Right lobe of liver (tissue), 6 donors: ENCODE measurements around the gene LLGL2. TPM values are rescaled to one million over a fixed set of nuclear protein-coding genes. Genes with fewer than 3 reads are reported as not detected.

ENCODE experiments used
- ATAC-seq, 4 donors: fragments of 200-7000 bp; cut with Tn5 transposase; one replicate each; pipeline ENCODE4 v1.9.1; 2020; ENCODE audit warnings: mild to moderate bottlenecking in 4 of 4, moderate library complexity in 4 of 4
- DNase-seq, 3 donors: peaks; one replicate each; pipeline ENCODE4 v3.0.0-alpha.2; 2020
- H3K27ac ChIP-seq, 3 donors: fragments of 200-600 bp; one replicate each; pipeline ENCODE4 v1.8.0; 2022
- H3K27me3 ChIP-seq, 2 donors: fragments of 200-600 bp; one replicate each; pipeline ENCODE4 v1.8.0; 2022
- H3K36me3 ChIP-seq, 4 donors: fragments of 200-600 bp; sonication (generic) in 1 of 4; one replicate each; pipeline versions ENCODE4 v1.5.1 to v1.8.0; 2017 to 2022; ENCODE audit warnings: control low read depth in 1 of 4
- H3K4me1 ChIP-seq, 4 donors: fragments of 200-600 bp; sonication (generic) in 1 of 4; one replicate each; pipeline versions ENCODE4 v1.5.1 to v1.8.0; 2017 to 2022; ENCODE audit warnings: control low read depth in 1 of 4
- H3K4me3 ChIP-seq, 3 donors: fragments of 200-600 bp; one replicate each; pipeline ENCODE4 v1.8.0; 2022
- H3K9me3 ChIP-seq, 4 donors: fragments of 200-600 bp; sonication (generic) in 1 of 4; one replicate each; pipeline versions ENCODE4 v1.5.1 to v1.8.0; 2017 to 2022; ENCODE audit warnings: control low read depth in 1 of 4
- POLR2A ChIP-seq: fragments of 450-650 bp; IDR thresholded peaks from one replicate; pipeline ENCODE4 v1.6.1; 2017; ENCODE audit warnings: antibody characterized with exemption, mild to moderate bottlenecking
- WGBS: methylation state at CpG from one replicate; pipeline ENCODE4 v1.1.6; 2018; ENCODE audit warnings: low coverage, low lambda C conversion rate; ENCODE audit not compliant: insufficient coverage; ENCODE audit errors: missing lambda C conversion rate; 5-methylcytosine and 5-hydroxymethylcytosine counted together
- intact Hi-C, 2 donors: fragments of 100-400 bp; cut with DNase I; formaldehyde crosslinking; loops; one replicate each; pipeline versions ENCODE4 v1.11.2 to v1.14.1; 2022
- total RNA-seq, 6 experiments: library from RNA; depleted of rRNA in 2 of 6; stranded (reverse); fragments of >200 nt in 2 of 6; fragmentation: NEBNext Ultra II Directional in 3 of 6; extraction: Animal tissue kit (Norgen Biotek cat#: 25700) in 3 of 6; gene quantifications; one replicate each; pipeline versions ENCODE4 v1.1.0 to v1.2.4, GENCODE V29; 2016 to 2023
- TF ChIP-seq, protein P1 (sequence below), 4 donors: fragments of 200-600 bp in 3 of 4; fragments of 450-650 bp in 1 of 4; IDR thresholded peaks; one replicate each; pipeline versions ENCODE4 v1.5.1 to v1.8.0; 2016 to 2022; ENCODE audit warnings: antibody characterized with exemption in 4 of 4, mild to moderate bottlenecking in 2 of 4
- donor health status: DM: no; HTN: yes; CAD: no.
- donor health status: DM: no; HTN: no; CAD: no.
- donor health status: DM: no; HTN: no; CAD: no.
- donor health status: DM: no; HTN: yes; CAD: no.
- donor health status: DM: no; HTN: yes; CAD: no.

LLGL2 gene
- total RNA-seq, 6 experiments from 2014 or later: 32.8 to 71.4 (median 44.6) TPM

DNA sequence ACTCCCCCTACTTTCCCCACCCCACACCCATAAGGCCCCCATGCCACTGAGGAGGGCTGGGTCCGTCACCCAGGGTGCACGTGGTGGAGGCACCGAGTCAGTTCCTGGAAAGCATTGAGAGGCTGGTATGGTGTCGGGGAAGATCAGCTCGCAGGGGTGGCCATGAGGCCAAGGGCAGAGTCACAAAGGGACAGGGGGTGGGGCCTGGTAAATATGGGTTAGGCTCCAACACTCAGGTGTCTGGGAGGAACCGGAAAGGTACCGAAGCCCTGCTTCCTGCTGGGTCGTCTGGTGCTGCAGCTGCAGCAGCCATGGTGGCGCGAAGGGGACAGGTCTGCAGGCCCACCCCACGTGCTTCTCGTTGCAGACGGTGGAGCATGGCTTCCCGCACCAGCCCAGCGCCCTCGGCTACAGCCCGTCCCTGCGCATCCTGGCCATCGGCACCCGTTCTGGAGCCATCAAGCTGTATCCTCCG is 30.2 kb downstream of the LLGL2 start:
- no peaks in the 10 kb centered on the region for H3K9me3 ChIP-seq
- ATAC-seq (peak in 1 of 4 donors; percentile 3), DNase-seq (peak in 2 of 3 donors; percentile 70 to 75)
- no peaks in the 10 kb centered on the region for H3K27me3 ChIP-seq
- H3K36me3 ChIP-seq: no peaks in the 10 kb centered on the region
- intact Hi-C loops: no loop called here
- WGBS: 66% methylated on average over 8 of the region's 21 CpGs
- H3K4me1 ChIP-seq: peaks cover 0 to 49% (median 23%) of the 10 kb centered on the region in 4 donors
- TF ChIP-seq, protein P1, sequence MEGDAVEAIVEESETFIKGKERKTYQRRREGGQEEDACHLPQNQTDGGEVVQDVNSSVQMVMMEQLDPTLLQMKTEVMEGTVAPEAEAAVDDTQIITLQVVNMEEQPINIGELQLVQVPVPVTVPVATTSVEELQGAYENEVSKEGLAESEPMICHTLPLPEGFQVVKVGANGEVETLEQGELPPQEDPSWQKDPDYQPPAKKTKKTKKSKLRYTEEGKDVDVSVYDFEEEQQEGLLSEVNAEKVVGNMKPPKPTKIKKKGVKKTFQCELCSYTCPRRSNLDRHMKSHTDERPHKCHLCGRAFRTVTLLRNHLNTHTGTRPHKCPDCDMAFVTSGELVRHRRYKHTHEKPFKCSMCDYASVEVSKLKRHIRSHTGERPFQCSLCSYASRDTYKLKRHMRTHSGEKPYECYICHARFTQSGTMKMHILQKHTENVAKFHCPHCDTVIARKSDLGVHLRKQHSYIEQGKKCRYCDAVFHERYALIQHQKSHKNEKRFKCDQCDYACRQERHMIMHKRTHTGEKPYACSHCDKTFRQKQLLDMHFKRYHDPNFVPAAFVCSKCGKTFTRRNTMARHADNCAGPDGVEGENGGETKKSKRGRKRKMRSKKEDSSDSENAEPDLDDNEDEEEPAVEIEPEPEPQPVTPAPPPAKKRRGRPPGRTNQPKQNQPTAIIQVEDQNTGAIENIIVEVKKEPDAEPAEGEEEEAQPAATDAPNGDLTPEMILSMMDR (IDR thresholded peaks at IDR 0.05): no peak
- TF ChIP-seq POLR2A: no peak
- peak overlapping the region in 1 of 3 donors; percentile 90 for H3K27ac ChIP-seq
- no peak overlapping the region for H3K4me3 ChIP-seq

DNA sequence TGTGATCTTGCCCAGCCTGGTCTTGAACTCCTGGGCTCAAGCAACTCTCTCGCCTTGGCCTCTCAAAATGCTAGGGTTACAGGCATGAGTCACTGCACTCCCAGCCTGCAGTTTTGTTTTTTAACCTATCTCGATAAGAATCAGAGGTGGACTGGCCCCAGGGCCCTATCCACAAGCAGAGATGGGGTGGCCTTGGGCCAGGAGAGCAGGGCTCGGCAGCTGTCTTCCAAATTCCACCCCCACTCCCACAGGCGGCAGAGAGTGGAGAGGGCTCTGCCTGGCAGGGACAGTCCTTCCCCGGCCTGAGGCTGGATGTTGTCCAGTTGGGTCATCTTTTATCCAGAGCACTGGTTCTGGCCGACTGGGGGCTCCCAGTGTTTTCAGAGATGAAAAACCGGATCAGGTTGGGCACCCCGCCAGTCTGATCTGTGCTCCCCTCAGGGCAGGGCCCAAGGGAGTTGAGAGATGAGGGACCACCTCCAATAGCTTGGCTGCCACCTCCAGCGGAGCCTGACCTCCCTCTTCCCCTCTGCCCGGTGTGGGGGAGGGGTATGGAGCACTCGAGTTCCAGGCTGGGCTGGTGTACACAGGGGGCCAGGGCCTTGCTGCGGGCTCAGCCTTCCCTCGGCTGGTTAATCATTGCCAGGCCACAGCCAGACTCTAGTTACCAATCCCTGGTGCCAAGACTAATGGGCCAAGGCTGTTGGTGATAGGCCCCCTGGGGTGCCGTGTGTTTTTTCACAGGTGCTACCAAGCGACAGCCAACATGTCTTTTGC is 31.8 kb downstream of the LLGL2 start:
- TF ChIP-seq, protein P1 (IDR thresholded peaks at IDR 0.05): no peak
- TF ChIP-seq POLR2A: no peak
- DNase-seq (peak; percentile 91 to 99 (median 97)), ATAC-seq (peak; percentile 75 to 87 (median 78))
- no peaks in the 10 kb centered on the region for H3K27me3 ChIP-seq
- peak overlapping the region in 2 of 3 donors; percentile 82 to 90 for H3K27ac ChIP-seq
- H3K9me3 ChIP-seq: no peaks in the 10 kb centered on the region
- no peaks in the 10 kb centered on the region for H3K36me3 ChIP-seq
- intact Hi-C loops: no loop called here
- peak overlapping the region in 2 of 3 donors; percentile 32 to 38 for H3K4me3 ChIP-seq
- 21% methylated on average over 5 of the region's 15 CpGs for WGBS
- peaks cover 0 to 60% (median 29%) of the 10 kb centered on the region in 4 donors for H3K4me1 ChIP-seq

DNA sequence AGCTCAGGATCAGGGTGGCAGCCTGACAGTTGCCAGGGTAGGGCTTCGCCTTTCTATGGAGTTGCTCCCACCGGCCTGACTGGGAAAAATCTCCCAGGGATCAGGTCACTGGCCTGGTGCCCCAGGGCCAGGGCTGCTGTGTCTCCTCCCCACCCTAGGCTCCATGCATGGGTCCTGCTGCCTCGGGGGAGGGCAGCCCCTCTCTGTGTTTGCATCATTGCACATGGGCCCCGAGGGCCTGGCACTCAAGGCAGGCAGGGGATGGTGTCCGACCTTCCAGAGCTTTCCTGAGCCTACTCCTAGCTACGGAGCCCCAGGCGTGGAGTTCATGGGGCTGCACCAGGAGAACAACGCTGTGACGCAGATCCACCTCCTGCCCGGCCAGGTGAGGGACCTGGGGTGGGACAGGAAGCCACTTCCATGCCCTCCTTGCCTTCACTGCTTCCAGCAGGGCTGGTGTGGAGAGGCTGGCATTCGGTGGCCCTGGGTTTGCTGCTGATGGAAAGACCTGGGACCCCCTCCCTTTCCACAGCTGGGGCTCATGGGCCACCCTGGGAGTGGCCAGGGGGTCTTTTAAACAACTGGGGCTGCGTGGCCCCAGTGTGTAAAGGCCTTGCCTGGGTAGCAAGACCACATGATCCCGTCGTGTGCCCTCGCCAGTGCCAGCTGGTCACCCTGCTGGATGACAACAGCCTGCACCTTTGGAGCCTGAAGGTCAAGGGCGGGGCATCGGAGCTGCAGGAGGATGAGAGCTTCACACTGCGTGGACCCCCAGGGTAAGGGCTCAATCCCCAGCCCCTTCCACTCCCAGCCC is 32.6 kb downstream of the LLGL2 start:
- H3K27ac ChIP-seq: peak overlapping the region; percentile 17 to 90 (median 82)

More for the DNA sequence above, 32.6 kb downstream of the LLGL2 start:
- peaks cover 0 to 64% (median 30%) of the 10 kb centered on the region in 4 donors for H3K4me1 ChIP-seq
- no peaks in the 10 kb centered on the region for H3K9me3 ChIP-seq
- TF ChIP-seq, protein P1 (IDR thresholded peaks at IDR 0.05): no peak
- TF ChIP-seq POLR2A: no peak
- H3K36me3 ChIP-seq: peaks cover 0 to 3% (median 0%) of the 10 kb centered on the region in 4 donors
- ATAC-seq (peak; percentile 50 to 56 (median 54)), DNase-seq (peak; percentile 79 to 93 (median 93))
- peak overlapping the region in 2 of 3 donors; percentile 32 to 38 for H3K4me3 ChIP-seq
- whole genome bisulfite sequencing: no CpG with 5 or more reads among the region's 18 CpGs
- no peaks in the 10 kb centered on the region for H3K27me3 ChIP-seq
- intact Hi-C loops: no loop called here
